NCI-H345 (cell line): ENCODE measurements around the gene TBC1D24.

Source experiments
- DNase-seq: peaks from one replicate; lab custom pipeline; 2025; lab: John Stamatoyannopoulos, UW

Gene TBC1D24

GRCh38 chr16:2499890-2500429, 25.0 kb downstream of the TBC1D24 start:
- no peak for DNase-seq

- no peak for DNase-seq
Measured at GRCh38 chr16:2500430-2500917, 25.5 kb downstream of the TBC1D24 start.

- peak; percentile 78 for DNase-seq
Measured at GRCh38 chr16:2500918-2501750, 26.2 kb downstream of the TBC1D24 start.

- no peak for DNase-seq
Measured at GRCh38 chr16:2501946-2502895, 27.3 kb downstream of the TBC1D24 start.

- no peak for DNase-seq
Measured at GRCh38 chr16:2505695-2506094, 30.8 kb downstream of the TBC1D24 start.

GRCh38 chr16:2507052-2507659, 32.2 kb downstream of the TBC1D24 start:
- DNase-seq, result no peak

GRCh38 chr16:2507665-2508064, 32.7 kb downstream of the TBC1D24 start:
- no peak for DNase-seq

GRCh38 chr16:2508722-2509400, 33.9 kb downstream of the TBC1D24 start:
- DNase-seq, result no peak

GRCh38 chr16:2511128-2511800, 36.3 kb downstream of the TBC1D24 start:
- no peak for DNase-seq

GRCh38 chr16:2511996-2512734, 37.2 kb downstream of the TBC1D24 start:
- no peak for DNase-seq

GRCh38 chr16:2512735-2513404, 37.9 kb downstream of the TBC1D24 start:
- peak; percentile 33 for DNase-seq

GRCh38 chr16:2513405-2514332, 38.7 kb downstream of the TBC1D24 start, which contains the start of gene ATP6V0C:
ATP6V0C (plus strand) TSS chr16:2513952; CDS start chr16:2514104, 152 bp downstream.
- DNase-seq, result peak; percentile 95

GRCh38 chr16:2514333-2515179, 39.6 kb downstream of the TBC1D24 start:
- DNase-seq, result no peak

GRCh38 chr16:2515180-2515851, 40.4 kb downstream of the TBC1D24 start:
- no peak for DNase-seq

- no peak for DNase-seq
Measured at GRCh38 chr16:2516391-2517240, 41.7 kb downstream of the TBC1D24 start.
